Left lung (tissue), 10 donors: ENCODE results near the gene AP1S1. TPM values are rescaled to one million over a fixed set of nuclear protein-coding genes. Genes with fewer than 3 reads are reported as not detected.

Source experiments
- ATAC-seq: fragments of 200-7000 bp; cut with Tn5 transposase; one replicate; pipeline ENCODE4 v1.9.1; 2020; ENCODE audit warnings: moderate library complexity
- DNase-seq, 4 donors: peaks; one replicate each; pipeline ENCODE4 v3.0.0-alpha.2; 2013 to 2020
- H3K27ac ChIP-seq, 2 donors: fragments of 200-600 bp; sonication (generic) in 1 of 2; one replicate each; pipeline versions ENCODE4 v1.5.0 to v1.8.0; 2020 to 2021
- H3K27me3 ChIP-seq, 2 donors: fragments of 200-600 bp; sonication (generic) in 1 of 2; one replicate each; pipeline versions ENCODE4 v1.5.0 to v1.8.0; 2020 to 2021
- H3K36me3 ChIP-seq, 2 donors: fragments of 200-600 bp; sonication (generic) in 1 of 2; one replicate each; pipeline versions ENCODE4 v1.5.0 to v1.8.0; 2020 to 2021
- H3K4me1 ChIP-seq, 2 donors: fragments of 200-600 bp; one replicate each; pipeline ENCODE4 v1.8.0; 2021
- H3K4me3 ChIP-seq, 2 donors: fragments of 200-600 bp; sonication (generic) in 1 of 2; one replicate each; pipeline versions ENCODE4 v1.5.0 to v1.8.0; 2020 to 2021; ENCODE audit warnings: mild to moderate bottlenecking in 1 of 2
- H3K9me3 ChIP-seq, 2 donors: fragments of 200-600 bp; sonication (generic) in 1 of 2; one replicate each; pipeline versions ENCODE4 v1.5.0 to v1.8.0; 2020 to 2021
- CTCF ChIP-seq, 2 donors: fragments of 200-600 bp; sonication (generic) in 1 of 2; IDR thresholded peaks; one replicate each; pipeline versions ENCODE4 v1.5.0 to v1.8.0; 2021; ENCODE audit warnings: antibody characterized with exemption in 2 of 2
- intact Hi-C, 2 donors: fragments of 100-400 bp; cut with DNase I; formaldehyde crosslinking; loops; one replicate each; pipeline versions ENCODE4 v1.11.2 to v1.14.2; 2022
- polyA plus RNA-seq, 6 donors: library from polyadenylated mRNA; unstranded; fragments of 120-200 nt; gene quantifications; one replicate each; pipeline ENCODE4 v1.2.1, GENCODE V29; 2013; ENCODE audit not compliant: insufficient read length in 6 of 6
- total RNA-seq, 2 donors: library from RNA; stranded (reverse); fragmentation: NEBNext Ultra II Directional; extraction: Animal tissue kit (Norgen Biotek cat#: 25700); gene quantifications; one replicate each; pipeline ENCODE4 v1.2.1, GENCODE V29; 2021
- donor health status: DM: no; HTN: yes; CAD: no.
- donor health status: DM: no; HTN: no; CAD: no.

Gene AP1S1
- total and polyA plus RNA-seq, 8 donors: 39.4 to 92.6 (median 85.1) TPM

DNA sequence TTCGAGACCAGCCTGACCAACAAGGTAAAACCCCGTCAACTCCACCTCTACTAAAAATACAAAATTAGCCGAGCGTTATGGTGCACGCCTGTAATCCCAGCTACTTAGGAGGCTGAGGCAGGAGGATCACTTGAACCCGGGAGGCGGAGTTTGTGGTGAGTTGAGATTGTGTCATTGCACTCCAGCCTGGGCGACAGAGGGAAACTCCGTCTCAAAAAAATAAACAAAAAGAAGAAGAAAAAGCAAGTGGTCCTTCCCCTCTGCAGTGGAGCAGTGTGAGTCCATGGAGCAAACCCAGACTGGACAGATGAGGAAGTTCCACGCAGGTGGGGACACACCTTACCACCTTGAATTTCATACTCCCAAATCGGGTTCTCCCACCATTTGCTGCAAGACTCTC, 40.4 kb upstream of the AP1S1 start:
- Histone ChIP-seq H3K4me3 (no peak overlapping the region), H3K9me3 (no peaks in the 10 kb centered on the region), H3K27me3 (no peaks in the 10 kb centered on the region), H3K36me3 (no peaks in the 10 kb centered on the region), H3K27ac (no peak overlapping the region), H3K4me1 (peaks cover 0 to 25% of the 10 kb centered on the region in 2 donors)
- no peak for DNase-seq
- intact Hi-C loops: no loop called here
- no peak for ATAC-seq
- no peak for TF ChIP-seq CTCF (IDR thresholded peaks at IDR 0.05)

GRCh38 chr7:101114492-101114891, 39.8 kb upstream of the AP1S1 start:
- ATAC-seq: no peak
- no peak for DNase-seq
- no peaks in the 10 kb centered on the region for H3K27me3 ChIP-seq
- peaks cover 0 to 23% of the 10 kb centered on the region in 2 donors for H3K4me1 ChIP-seq
- no peaks in the 10 kb centered on the region for H3K36me3 ChIP-seq
- no peak for TF ChIP-seq CTCF (IDR thresholded peaks at IDR 0.05)
- H3K27ac ChIP-seq: peak overlapping the region in 1 of 2 donors; percentile 37
- intact Hi-C loops: no loop called here
- H3K9me3 ChIP-seq: no peaks in the 10 kb centered on the region
- H3K4me3 ChIP-seq: no peak overlapping the region

GRCh38 chr7:101115215-101115614, 39.1 kb upstream of the AP1S1 start:
- intact Hi-C loops: no loop called here
- no peak for TF ChIP-seq CTCF (IDR thresholded peaks at IDR 0.05)
- Histone ChIP-seq H3K27me3 (no peaks in the 10 kb centered on the region), H3K27ac (no peak overlapping the region), H3K4me1 (peaks cover 0 to 23% of the 10 kb centered on the region in 2 donors), H3K9me3 (no peaks in the 10 kb centered on the region), H3K36me3 (no peaks in the 10 kb centered on the region), H3K4me3 (no peak overlapping the region)
- peak in 1 of 4 donors; percentile 1 for DNase-seq
- no peak for ATAC-seq

DNA sequence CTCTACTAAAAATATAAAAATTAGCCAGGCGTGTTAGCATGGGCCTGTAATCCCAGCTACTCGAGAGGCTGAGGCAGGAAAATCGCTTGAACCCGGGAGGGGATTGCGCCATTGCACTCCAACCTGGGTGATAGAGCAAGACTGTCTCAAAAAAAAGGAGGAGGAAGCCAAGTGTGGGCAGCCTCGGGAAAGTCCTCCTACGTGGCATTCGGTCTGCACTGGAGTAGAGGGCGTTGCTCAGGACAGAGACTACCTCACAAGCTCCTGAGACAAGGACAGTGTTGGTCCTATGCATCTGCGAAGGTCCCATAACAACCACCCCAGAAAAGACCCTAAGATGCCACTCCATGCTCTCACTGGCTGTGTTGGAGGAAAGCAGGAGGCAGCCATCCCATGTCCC, 37.4 kb upstream of the AP1S1 start:
- Histone ChIP-seq H3K9me3 (no peaks in the 10 kb centered on the region), H3K27ac (peak overlapping the region; percentile 28 to 44), H3K36me3 (no peaks in the 10 kb centered on the region), H3K27me3 (no peaks in the 10 kb centered on the region), H3K4me3 (no peak overlapping the region), H3K4me1 (peaks cover 0 to 21% of the 10 kb centered on the region in 2 donors)
- TF ChIP-seq CTCF (IDR thresholded peaks at IDR 0.05): no peak
- intact Hi-C loops: no loop called here
- DNase-seq (no peak), ATAC-seq (no peak)

DNA sequence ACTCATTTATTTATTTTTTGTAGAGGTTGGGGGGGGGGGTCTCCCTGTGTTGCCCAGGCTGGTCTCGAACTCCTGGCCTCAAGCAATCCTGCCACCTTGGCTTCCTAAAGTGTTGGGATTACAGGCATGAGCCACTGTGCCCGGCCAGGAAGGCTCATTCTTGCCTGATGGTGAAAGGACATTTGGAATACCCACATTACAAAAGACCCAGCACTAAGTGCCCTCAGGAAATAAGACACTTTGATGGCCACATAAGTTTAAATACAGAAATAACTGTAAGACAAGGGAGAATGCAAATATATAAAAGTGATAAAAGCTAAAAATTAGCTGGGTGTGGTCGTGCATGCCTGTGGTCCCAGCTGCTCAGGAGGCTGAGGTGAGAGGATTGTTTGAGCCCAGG, 35.4 kb upstream of the AP1S1 start:
- no peak for ATAC-seq
- no peak for TF ChIP-seq CTCF (IDR thresholded peaks at IDR 0.05)

More for the DNA sequence above, 35.4 kb upstream of the AP1S1 start:
- H3K27me3 ChIP-seq: peaks cover 0 to 18% of the 10 kb centered on the region in 2 donors
- no peaks in the 10 kb centered on the region for H3K36me3 ChIP-seq
- H3K9me3 ChIP-seq: no peaks in the 10 kb centered on the region
- no peak overlapping the region for H3K27ac ChIP-seq
- intact Hi-C loops: no loop called here
- no peak overlapping the region for H3K4me3 ChIP-seq
- H3K4me1 ChIP-seq: peaks cover 5 to 39% of the 10 kb centered on the region in 2 donors
- peak in 1 of 4 donors; percentile 1 for DNase-seq
